Endodermal cell (in vitro differentiated cells): ENCODE results near the gene FAM204A. TPM values are rescaled to one million over a fixed set of nuclear protein-coding genes. Genes with fewer than 3 reads are reported as not detected.

Source experiments
- DNase-seq: peaks from one replicate; pipeline ENCODE4 v3.0.0-alpha.2; 2017
- H3K27ac ChIP-seq: 2 replicates; pipeline ENCODE4 v1.5.1; 2013; ENCODE audit warnings: mild to moderate bottlenecking, low read depth, low read length, moderate library complexity
- H3K27me3 ChIP-seq: 2 replicates; pipeline ENCODE4 v1.6.1; 2013; ENCODE audit warnings: mild to moderate bottlenecking, low read length, moderate library complexity; ENCODE audit not compliant: insufficient read depth, control insufficient read depth, poor library complexity, severe bottlenecking
- H3K36me3 ChIP-seq: 2 replicates; pipeline ENCODE4 v1.7.0; 2013; ENCODE audit warnings: mild to moderate bottlenecking, low read length, moderate library complexity; ENCODE audit not compliant: control insufficient read depth, insufficient read depth
- H3K4me1 ChIP-seq: one replicate; pipeline ENCODE4 v1.7.0; 2013; ENCODE audit warnings: low read length; ENCODE audit not compliant: control insufficient read depth, insufficient read depth
- H3K4me3 ChIP-seq: 2 replicates; pipeline ENCODE4 v1.5.1; 2013; ENCODE audit warnings: mild to moderate bottlenecking, low read length, moderate library complexity
- H3K9ac ChIP-seq: 2 replicates; pipeline ENCODE4 v1.6.1; 2013; ENCODE audit warnings: mild to moderate bottlenecking, low read length, moderate library complexity; ENCODE audit not compliant: poor library complexity, severe bottlenecking; ENCODE audit errors: extremely low read depth
- H3K9me3 ChIP-seq: 2 replicates; pipeline ENCODE4 v1.6.1; 2013; ENCODE audit warnings: mild to moderate bottlenecking, low read length, moderate library complexity; ENCODE audit not compliant: control insufficient read depth
- H3K27ac Mint-ChIP-seq: 2 replicates; pipeline ENCODE4 v1.8.0; 2020; ENCODE audit warnings: mixed read lengths
- H3K27me3 Mint-ChIP-seq: 2 replicates; pipeline ENCODE4 v1.8.0; 2021; ENCODE audit warnings: mild to moderate bottlenecking, mixed read lengths; ENCODE audit not compliant: insufficient read depth
- H3K36me3 Mint-ChIP-seq: 2 replicates; pipeline ENCODE4 v1.8.0; 2020; ENCODE audit warnings: low read depth, mixed read lengths
- H3K4me1 Mint-ChIP-seq: 2 replicates; pipeline ENCODE4 v1.8.0; 2020; ENCODE audit warnings: mixed read lengths
- H3K4me3 Mint-ChIP-seq: 2 replicates; pipeline ENCODE4 v1.8.0; 2020; ENCODE audit warnings: mild to moderate bottlenecking, moderate library complexity, mixed read lengths
- H3K9me3 Mint-ChIP-seq: 2 replicates; pipeline ENCODE4 v1.8.0; 2020; ENCODE audit warnings: mild to moderate bottlenecking, mixed read lengths
- WGBS, 2 experiments: methylation state at CpG; one replicate each; pipeline versions ENCODE4 v1.1.5 to v1.1.7; 2013; ENCODE audit warnings: missing lambda C conversion rate in 2 of 2, mixed read lengths in 1 of 2; ENCODE audit not compliant: insufficient coverage in 1 of 2, insufficient read length in 1 of 2; 5-methylcytosine and 5-hydroxymethylcytosine counted together
- total RNA-seq, 2 donors: library from RNA; stranded (reverse); fragmentation: NEBNext Ultra II Directional in 1 of 2; extraction: Animal tissue kit (Norgen Biotek cat#: 25700) in 1 of 2; gene quantifications; 2 replicates in 1 of 2; 3 replicates in 1 of 2; pipeline ENCODE4 v1.2.1, GENCODE V29; 2021
- TF ChIP-seq, protein P1 (sequence below): fragments of 200-600 bp; sonication (generic); conservative IDR thresholded peaks from 2 replicates; pipeline ENCODE4 v1.5.0; 2021; ENCODE audit warnings: antibody characterized with exemption, mild to moderate bottlenecking

Gene FAM204A
- total RNA-seq, 2 donors from 2014 or later, result 40.9 to 43.3 TPM

DNA sequence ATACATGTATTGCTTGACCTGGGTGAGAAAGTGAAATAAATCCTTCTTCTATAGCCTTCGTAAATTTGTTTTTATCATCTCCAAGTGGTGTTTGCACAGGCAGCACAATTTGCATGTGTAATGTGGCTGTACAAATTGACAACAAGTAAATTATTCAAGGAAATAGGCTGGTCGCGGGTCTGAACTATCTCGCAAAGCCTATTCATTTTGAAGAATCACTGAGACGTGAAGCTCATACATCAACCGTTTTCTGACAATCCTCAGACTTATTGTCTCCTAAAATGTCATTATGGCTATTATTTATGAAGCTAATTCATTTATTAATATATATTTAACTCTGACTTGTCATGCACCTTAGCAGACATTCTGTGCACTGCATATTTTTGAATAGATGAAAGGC is 16.2 kb upstream of the FAM204A start:
- Histone ChIP-seq H3K27me3 (no peaks in the 10 kb centered on the region), H3K27ac (no peak overlapping the region), H3K4me1 (no peaks in the 10 kb centered on the region), H3K9me3 (no peaks in the 10 kb centered on the region), H3K4me3 (no peak overlapping the region), H3K9ac (no peak overlapping the region), H3K36me3 (no peaks in the 10 kb centered on the region)
- Mint-ChIP-seq H3K36me3 (no peaks in the 10 kb centered on the region), H3K27ac (no peak overlapping the region), H3K27me3 (no peaks in the 10 kb centered on the region), H3K4me3 (no peak overlapping the region), H3K9me3 (no peaks in the 10 kb centered on the region), H3K4me1 (no peaks in the 10 kb centered on the region)
- TF ChIP-seq, protein P1, sequence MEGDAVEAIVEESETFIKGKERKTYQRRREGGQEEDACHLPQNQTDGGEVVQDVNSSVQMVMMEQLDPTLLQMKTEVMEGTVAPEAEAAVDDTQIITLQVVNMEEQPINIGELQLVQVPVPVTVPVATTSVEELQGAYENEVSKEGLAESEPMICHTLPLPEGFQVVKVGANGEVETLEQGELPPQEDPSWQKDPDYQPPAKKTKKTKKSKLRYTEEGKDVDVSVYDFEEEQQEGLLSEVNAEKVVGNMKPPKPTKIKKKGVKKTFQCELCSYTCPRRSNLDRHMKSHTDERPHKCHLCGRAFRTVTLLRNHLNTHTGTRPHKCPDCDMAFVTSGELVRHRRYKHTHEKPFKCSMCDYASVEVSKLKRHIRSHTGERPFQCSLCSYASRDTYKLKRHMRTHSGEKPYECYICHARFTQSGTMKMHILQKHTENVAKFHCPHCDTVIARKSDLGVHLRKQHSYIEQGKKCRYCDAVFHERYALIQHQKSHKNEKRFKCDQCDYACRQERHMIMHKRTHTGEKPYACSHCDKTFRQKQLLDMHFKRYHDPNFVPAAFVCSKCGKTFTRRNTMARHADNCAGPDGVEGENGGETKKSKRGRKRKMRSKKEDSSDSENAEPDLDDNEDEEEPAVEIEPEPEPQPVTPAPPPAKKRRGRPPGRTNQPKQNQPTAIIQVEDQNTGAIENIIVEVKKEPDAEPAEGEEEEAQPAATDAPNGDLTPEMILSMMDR, result no peak
- WGBS, 2 experiments, result 90 to 100% methylated on average over 3 to 6 of the region's 6 CpGs
- DNase-seq, result no peak

DNA sequence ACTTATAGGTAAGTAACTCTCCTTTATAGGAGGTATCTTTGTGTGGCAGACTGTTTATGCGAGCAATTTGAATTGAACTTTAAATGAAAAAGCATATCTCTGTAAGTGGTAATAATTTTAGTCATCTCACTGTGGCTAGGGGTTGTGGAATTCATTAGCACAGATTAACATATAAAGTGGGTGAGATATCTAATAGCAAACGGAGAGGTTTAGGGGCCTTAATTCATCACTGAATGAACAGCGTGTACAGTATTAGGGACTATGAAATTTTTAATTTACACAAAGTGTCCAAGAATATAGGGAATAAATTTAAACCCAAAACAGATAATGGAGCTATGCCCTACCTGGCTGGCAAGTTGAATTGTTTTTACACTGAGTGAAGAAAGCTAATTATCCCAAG is 15.7 kb upstream of the FAM204A start:
- Histone ChIP-seq H3K36me3 (no peaks in the 10 kb centered on the region), H3K4me1 (no peaks in the 10 kb centered on the region), H3K27me3 (no peaks in the 10 kb centered on the region), H3K9ac (no peak overlapping the region), H3K27ac (no peak overlapping the region), H3K4me3 (no peak overlapping the region), H3K9me3 (no peaks in the 10 kb centered on the region)
- H3K27ac Mint-ChIP-seq, result no peak overlapping the region
- H3K9me3 Mint-ChIP-seq, result no peaks in the 10 kb centered on the region
- H3K4me1 Mint-ChIP-seq, result no peaks in the 10 kb centered on the region
- WGBS, 2 experiments, result 80 to 100% methylated on average over 1 to 3 of the region's 3 CpGs
- TF ChIP-seq, protein P1, result no peak
- H3K36me3 Mint-ChIP-seq, result no peaks in the 10 kb centered on the region
- no peak overlapping the region for H3K4me3 Mint-ChIP-seq
- no peaks in the 10 kb centered on the region for H3K27me3 Mint-ChIP-seq
- DNase-seq, result no peak

DNA sequence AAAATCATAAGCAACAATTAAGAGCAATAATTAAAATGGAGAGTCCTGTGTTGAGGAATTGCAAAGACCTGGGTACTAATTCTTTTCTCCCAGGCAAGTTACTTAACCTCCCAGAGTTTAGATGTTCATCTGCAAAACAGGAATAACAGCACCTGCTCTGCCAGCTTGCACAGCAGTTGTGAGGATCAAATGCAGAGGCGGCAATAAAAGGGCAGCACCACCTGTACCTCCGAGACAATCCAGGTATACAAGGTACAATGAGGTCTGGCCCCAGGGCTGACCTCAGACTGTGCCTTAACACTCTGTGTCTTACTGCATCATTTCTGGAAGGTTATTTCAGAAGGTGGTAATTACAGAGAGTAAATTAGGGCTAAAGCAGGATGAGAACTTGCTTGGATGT is 14.5 kb upstream of the FAM204A start:
- Mint-ChIP-seq H3K27ac (no peak overlapping the region), H3K4me3 (no peak overlapping the region), H3K36me3 (no peaks in the 10 kb centered on the region), H3K9me3 (no peaks in the 10 kb centered on the region), H3K4me1 (no peaks in the 10 kb centered on the region), H3K27me3 (no peaks in the 10 kb centered on the region)
- H3K9me3 ChIP-seq, result no peaks in the 10 kb centered on the region
- no peak for DNase-seq
- H3K36me3 ChIP-seq, result no peaks in the 10 kb centered on the region
- no peak overlapping the region for H3K4me3 ChIP-seq
- H3K9ac ChIP-seq, result no peak overlapping the region
- no peaks in the 10 kb centered on the region for H3K4me1 ChIP-seq
- no peak overlapping the region for H3K27ac ChIP-seq
- H3K27me3 ChIP-seq, result no peaks in the 10 kb centered on the region
- TF ChIP-seq, protein P1, result no peak
- WGBS, 2 experiments, result 74 to 87% methylated on average over 2 of the region's 2 CpGs
